Measurements from ENCODE around the gene RASL11B. TPM values are rescaled to one million over a fixed set of nuclear protein-coding genes. Genes with fewer than 3 reads are reported as not detected.
A peak's percentile ranks its signal among the peaks of the same experiment; 100 is the strongest.

The RASL11B gene
- total RNA-seq, 2 experiments from 2014 or later: 0.14 to 0.32 TPM

DNA sequence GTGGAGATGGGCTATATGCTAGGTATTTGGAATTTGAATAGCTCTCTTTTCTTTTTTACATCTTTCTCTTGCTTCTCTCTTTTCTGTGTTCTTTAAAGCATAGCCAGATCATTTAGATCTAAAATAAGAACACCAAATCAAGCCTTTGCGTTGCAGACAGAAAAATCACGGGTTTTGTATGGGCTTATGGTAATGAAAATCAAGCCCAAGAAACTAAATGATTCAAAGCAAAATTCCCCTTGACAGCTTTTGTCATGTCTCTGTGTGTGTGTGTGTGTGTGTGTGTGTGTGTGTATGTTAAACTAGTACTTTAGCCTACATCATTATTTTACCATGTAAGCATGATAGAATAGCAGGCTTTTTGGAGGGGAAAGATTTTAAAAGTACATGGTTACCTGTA is 1.8 kb upstream of the RASL11B start:
- Mint-ChIP-seq H3K27ac (no peak overlapping the region), H3K9me3 (peaks cover 3% of the 10 kb centered on the region), H3K36me3 (peaks cover 8% of the 10 kb centered on the region), H3K27me3 (peaks cover 57% of the 10 kb centered on the region), H3K4me3 (no peak overlapping the region), H3K4me1 (peaks cover 7% of the 10 kb centered on the region)
- no peak for DNase-seq

DNA sequence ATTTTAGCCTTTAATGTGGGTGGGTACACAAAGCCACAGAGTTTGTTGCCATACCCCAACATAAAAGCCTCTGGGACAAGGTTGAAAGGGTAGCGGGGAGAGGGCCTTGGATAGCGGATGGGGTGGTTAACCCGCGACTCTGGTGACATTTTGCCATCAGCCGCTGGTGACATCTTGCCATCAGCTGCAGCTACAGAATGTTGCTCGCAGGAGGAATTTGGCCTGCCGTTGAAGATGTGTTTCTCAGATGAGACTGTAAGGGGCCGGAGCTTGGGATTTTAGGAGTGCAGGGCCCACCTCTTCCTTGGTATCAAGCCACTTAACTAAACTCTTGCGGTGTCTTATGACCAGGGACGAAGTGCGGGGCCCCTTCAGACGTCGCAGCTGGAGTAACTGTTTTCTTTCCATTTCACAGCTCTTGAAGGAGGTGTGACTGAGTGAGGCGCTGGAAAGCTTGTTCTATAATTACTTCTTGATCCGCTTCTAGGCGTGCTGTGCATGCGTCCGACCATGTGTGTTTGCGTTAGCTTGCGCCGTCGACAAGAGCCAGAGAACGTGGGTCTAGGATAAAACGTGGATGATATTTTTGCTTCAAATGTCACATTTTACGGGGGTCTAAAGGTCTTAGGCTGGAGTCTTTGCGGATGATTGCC is 820 bp upstream of the RASL11B start:
- H3K4me3 Mint-ChIP-seq: peak overlapping the region; percentile 71
- peaks cover 10% of the 10 kb centered on the region for H3K36me3 Mint-ChIP-seq
- H3K9me3 Mint-ChIP-seq: peaks cover 3% of the 10 kb centered on the region
- peaks cover 57% of the 10 kb centered on the region for H3K27me3 Mint-ChIP-seq
- peaks cover 5% of the 10 kb centered on the region for H3K4me1 Mint-ChIP-seq
- no peak for DNase-seq
- H3K27ac Mint-ChIP-seq: no peak overlapping the region

DNA sequence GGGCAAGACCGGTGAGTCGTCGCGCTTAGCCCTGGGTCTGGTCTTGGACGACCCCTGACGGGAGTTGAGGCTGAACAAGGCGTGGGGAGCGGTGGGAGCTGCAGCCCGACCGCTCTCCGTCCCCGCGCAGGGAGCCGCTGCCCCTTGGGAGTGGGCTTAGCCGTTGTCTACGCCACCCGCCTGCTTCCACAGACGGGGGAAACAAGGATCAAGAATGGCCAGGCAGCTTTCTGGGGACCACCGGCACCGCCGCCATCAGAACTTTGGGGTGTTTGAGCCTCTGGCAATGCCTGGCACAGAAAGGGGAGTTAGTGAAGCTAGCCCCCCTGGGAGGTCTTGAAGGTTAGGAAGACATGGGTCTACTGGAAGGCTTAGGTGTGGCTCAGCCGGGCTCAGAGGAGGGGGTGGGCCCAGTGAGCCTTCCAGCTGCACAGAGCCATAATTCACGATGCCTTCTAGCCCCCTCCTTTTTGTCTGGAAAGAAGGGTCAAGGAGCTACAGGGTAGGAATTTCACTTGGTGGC is 583 bp downstream of the RASL11B start:
- peaks cover 3% of the 10 kb centered on the region for H3K9me3 Mint-ChIP-seq
- peaks cover 10% of the 10 kb centered on the region for H3K36me3 Mint-ChIP-seq
- H3K27ac Mint-ChIP-seq: no peak overlapping the region
- H3K4me1 Mint-ChIP-seq: peaks cover 5% of the 10 kb centered on the region
- H3K27me3 Mint-ChIP-seq: peaks cover 55% of the 10 kb centered on the region
- H3K4me3 Mint-ChIP-seq: peak overlapping the region; percentile 66
- DNase-seq: no peak

DNA sequence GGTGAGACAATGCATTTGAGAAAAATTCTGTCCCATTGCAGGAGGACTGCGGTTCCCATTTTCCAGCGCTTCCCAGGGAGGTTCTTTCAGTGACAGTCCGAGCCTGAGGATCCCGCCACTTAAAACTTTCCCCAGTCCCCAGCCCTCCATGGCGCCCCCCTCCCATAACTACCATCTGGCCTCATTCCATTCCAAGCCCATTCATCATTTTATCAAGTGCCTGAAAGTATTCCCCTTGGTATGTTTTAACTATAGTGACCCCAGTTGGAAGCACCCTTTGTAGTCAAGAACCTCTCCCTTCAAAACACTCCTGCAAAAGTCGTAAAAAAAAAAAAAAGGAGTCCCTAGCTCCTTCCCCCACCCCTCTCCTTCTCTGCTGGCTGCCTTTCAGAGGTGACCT is 1.2 kb downstream of the RASL11B start:
- DNase-seq: no peak
- Mint-ChIP-seq H3K9me3 (no peaks in the 10 kb centered on the region), H3K36me3 (peaks cover 10% of the 10 kb centered on the region), H3K27ac (no peak overlapping the region), H3K4me1 (peaks cover 5% of the 10 kb centered on the region), H3K4me3 (no peak overlapping the region), H3K27me3 (peaks cover 48% of the 10 kb centered on the region)

DNA sequence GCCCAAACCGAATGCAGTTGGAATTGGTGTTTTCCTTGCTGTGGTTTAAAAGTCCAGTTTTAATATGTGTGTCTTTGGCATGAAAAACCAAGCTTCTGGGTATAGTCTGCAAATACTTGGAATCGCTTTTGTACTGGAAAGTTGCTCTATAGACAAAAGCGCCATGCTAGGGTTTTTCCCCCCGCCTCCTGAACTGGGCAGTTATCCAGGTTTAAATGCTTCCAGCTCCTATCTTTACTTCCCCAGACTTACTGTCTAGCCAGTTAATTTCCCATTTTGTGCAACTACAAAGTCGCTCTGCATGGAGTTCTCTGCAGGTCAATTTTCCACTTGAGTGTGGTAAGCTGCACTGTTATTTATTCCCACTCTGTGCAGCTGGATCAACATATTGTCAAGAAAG is 2.7 kb downstream of the RASL11B start:
- no peak for DNase-seq
- peaks cover 39% of the 10 kb centered on the region for H3K27me3 Mint-ChIP-seq
- peaks cover 10% of the 10 kb centered on the region for H3K36me3 Mint-ChIP-seq
- no peak overlapping the region for H3K27ac Mint-ChIP-seq
- no peak overlapping the region for H3K4me3 Mint-ChIP-seq
- H3K4me1 Mint-ChIP-seq: peaks cover 5% of the 10 kb centered on the region
- no peaks in the 10 kb centered on the region for H3K9me3 Mint-ChIP-seq

DNA sequence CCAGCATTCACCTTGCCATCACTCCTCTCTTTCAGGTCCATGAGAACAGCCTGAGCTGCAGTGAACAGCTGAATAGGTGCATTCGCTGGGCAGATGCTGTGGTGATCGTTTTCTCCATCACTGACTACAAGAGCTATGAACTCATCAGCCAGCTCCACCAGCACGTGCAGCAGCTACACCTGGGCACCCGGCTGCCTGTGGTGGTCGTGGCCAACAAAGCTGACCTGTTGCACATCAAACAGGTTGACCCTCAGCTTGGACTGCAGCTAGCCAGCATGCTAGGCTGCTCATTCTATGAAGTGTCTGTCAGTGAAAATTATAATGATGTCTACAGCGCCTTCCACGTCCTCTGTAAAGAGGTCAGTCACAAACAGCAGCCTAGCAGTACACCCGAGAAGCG is 3.2 kb downstream of the RASL11B start:
- Mint-ChIP-seq H3K9me3 (no peaks in the 10 kb centered on the region), H3K36me3 (peaks cover 10% of the 10 kb centered on the region), H3K4me1 (peaks cover 5% of the 10 kb centered on the region), H3K4me3 (no peak overlapping the region), H3K27me3 (peaks cover 34% of the 10 kb centered on the region), H3K27ac (no peak overlapping the region)
- DNase-seq: no peak

DNA sequence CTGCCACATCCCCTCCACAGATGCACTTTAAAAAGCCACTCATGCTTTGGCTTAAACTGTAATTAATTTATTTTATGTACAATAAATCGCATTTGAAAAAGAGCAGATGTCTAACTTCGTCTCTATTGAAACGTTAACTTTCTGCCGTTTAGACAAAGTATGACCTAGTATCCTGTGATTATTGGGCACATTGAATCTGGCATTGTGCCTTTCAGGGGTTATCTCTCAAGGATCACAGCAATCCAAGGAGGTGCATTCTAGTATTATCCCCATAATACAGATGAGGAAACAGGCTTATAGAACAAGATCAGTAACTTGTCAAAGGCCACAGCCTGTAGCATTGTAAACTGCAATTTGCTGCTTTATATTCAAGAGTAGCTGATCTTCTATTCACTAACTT is 4.6 kb downstream of the RASL11B start:
- H3K27me3 Mint-ChIP-seq: peaks cover 19% of the 10 kb centered on the region
- no peak overlapping the region for H3K27ac Mint-ChIP-seq
- H3K4me1 Mint-ChIP-seq: no peaks in the 10 kb centered on the region
- no peaks in the 10 kb centered on the region for H3K9me3 Mint-ChIP-seq
- DNase-seq: no peak
- peaks cover 9% of the 10 kb centered on the region for H3K36me3 Mint-ChIP-seq
- no peak overlapping the region for H3K4me3 Mint-ChIP-seq

DNA sequence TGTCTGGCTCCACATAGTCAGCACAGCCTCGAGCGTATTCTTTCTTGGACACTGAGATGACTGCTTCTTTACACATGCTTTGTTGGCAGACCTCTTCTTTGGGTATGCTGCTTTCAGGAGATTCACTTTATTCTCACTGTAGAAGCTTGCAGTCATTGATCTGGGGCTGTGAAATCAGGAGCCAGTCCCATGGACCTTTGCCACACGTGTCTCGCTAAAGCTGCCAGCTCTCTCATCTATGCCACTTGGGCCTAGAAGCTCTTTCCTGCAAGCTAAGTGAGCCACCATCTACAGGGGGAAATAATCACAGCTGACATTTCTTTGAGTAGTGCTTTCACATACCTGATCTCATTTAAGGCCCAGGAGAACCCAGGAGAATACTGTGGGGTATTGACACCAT is 5.0 kb downstream of the RASL11B start:
- Mint-ChIP-seq H3K4me3 (no peak overlapping the region), H3K36me3 (peaks cover 10% of the 10 kb centered on the region), H3K4me1 (no peaks in the 10 kb centered on the region), H3K9me3 (no peaks in the 10 kb centered on the region), H3K27me3 (peaks cover 19% of the 10 kb centered on the region), H3K27ac (no peak overlapping the region)
- no peak for DNase-seq

DNA sequence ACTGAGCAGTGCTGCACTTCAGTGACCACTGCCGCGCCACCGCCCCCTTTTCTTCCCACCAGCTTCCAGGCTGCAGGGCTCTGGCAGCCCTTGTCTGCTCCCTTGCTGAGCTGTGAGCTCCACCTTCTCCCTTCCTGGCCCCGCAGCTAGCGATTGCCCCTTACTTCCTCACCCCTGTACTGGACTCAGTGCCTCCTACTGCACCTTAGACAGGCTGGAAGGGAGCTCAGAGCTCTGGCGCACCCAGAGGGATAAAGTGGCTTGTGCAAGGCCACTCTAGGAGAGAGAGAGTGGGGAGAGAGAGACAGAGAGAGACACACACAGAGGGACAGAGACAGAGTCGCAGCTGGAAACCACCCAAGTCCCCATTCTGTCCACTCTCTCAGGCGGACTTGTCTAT is 6.0 kb downstream of the RASL11B start:
- peaks cover 14% of the 10 kb centered on the region for H3K27me3 Mint-ChIP-seq
- no peaks in the 10 kb centered on the region for H3K9me3 Mint-ChIP-seq
- H3K4me1 Mint-ChIP-seq: no peaks in the 10 kb centered on the region
- no peak overlapping the region for H3K27ac Mint-ChIP-seq
- no peak for DNase-seq
- peaks cover 15% of the 10 kb centered on the region for H3K36me3 Mint-ChIP-seq
- no peak overlapping the region for H3K4me3 Mint-ChIP-seq

DNA sequence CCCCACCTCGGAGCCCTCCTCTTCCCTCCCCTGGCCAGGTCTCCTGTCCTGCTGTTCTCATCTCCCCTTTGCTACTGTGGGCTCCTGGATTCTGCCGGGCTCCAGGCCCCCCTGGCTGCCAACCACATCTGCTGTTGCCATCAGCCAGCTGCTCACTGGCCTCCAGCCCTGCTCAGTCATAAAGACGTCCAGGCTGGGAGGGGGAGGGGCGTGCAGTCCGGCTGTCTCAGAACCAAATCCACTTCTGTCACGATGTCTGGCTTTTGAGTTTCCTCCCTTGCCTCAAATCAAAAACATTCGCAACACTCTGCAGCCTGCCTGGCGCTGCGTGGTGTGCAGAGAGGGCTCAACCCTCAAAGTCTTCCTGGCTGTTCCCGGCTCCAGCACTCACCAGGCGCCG is 7.1 kb downstream of the RASL11B start:
- Mint-ChIP-seq H3K4me1 (no peaks in the 10 kb centered on the region), H3K9me3 (no peaks in the 10 kb centered on the region), H3K27me3 (peaks cover 5% of the 10 kb centered on the region), H3K4me3 (no peak overlapping the region), H3K36me3 (peaks cover 20% of the 10 kb centered on the region), H3K27ac (no peak overlapping the region)
- no peak for DNase-seq

DNA sequence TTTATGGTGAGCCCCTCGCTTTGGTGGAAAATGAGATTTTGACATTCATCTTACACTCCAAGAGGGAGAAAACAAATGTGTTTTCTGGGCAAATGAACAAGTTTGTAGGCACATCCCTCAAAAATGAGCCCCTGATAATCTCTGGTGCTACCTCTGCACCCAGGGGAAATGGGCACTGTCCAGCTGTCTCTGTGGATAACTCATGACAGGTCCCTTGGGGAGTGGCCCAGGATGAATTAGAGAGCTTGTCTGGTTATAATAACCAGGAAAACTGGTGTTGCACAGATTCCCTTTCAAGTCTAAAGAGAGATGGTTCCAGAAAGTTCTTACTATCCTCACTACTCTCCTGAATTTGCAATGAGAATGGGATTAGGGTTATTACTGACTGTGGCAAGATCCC is 7.5 kb downstream of the RASL11B start:
- no peak for DNase-seq
- H3K36me3 Mint-ChIP-seq: peaks cover 20% of the 10 kb centered on the region
- no peak overlapping the region for H3K4me3 Mint-ChIP-seq
- no peaks in the 10 kb centered on the region for H3K4me1 Mint-ChIP-seq
- H3K27ac Mint-ChIP-seq: no peak overlapping the region
- peaks cover under 1% of the 10 kb centered on the region for H3K27me3 Mint-ChIP-seq
- H3K9me3 Mint-ChIP-seq: no peaks in the 10 kb centered on the region

DNA sequence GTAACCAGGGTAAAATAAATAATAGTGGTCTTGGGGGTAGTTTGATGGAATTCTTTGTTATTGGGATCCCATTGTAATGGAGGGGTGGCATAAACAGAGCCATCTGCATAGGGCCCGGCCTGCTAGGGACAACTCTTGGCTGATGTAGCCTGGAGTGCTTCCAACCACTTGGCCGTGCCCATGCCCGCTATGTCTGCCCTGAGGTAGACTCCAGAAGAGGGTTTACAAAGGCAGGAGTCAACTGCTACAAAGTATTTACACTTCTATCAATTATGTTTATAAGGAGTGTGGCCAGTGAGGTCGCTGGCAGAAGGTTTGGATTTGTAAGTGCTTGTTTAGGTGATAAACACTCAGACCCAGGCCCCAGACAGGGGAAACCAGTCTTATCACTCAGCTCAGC is 8.1 kb downstream of the RASL11B start:
- peaks cover 20% of the 10 kb centered on the region for H3K36me3 Mint-ChIP-seq
- H3K27me3 Mint-ChIP-seq: no peaks in the 10 kb centered on the region
- H3K4me3 Mint-ChIP-seq: no peak overlapping the region
- H3K4me1 Mint-ChIP-seq: no peaks in the 10 kb centered on the region
- DNase-seq: no peak
- H3K9me3 Mint-ChIP-seq: no peaks in the 10 kb centered on the region
- no peak overlapping the region for H3K27ac Mint-ChIP-seq

DNA sequence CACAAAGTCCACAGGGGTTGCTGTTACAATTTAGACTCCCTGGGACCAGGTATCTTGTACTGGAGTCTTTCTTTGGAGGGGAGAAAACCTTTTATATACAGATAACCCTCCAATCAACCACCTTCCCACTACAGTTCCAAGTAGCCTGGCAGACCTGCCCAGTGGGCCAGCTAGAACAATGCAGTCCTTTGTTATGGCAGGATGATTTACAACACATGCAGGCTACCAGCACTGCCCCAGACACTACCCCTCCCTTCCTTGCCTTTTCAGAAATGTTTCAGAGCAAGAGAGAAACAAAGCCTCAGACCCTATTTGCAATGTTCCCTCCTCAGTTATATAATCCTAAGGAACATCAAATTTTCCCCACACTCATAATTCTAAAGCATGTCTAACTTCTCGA is 11.1 kb downstream of the RASL11B start:
- Mint-ChIP-seq H3K27ac (no peak overlapping the region), H3K9me3 (no peaks in the 10 kb centered on the region), H3K36me3 (peaks cover 23% of the 10 kb centered on the region), H3K4me3 (no peak overlapping the region), H3K4me1 (peaks cover 2% of the 10 kb centered on the region), H3K27me3 (no peaks in the 10 kb centered on the region)
- DNase-seq: no peak

DNA sequence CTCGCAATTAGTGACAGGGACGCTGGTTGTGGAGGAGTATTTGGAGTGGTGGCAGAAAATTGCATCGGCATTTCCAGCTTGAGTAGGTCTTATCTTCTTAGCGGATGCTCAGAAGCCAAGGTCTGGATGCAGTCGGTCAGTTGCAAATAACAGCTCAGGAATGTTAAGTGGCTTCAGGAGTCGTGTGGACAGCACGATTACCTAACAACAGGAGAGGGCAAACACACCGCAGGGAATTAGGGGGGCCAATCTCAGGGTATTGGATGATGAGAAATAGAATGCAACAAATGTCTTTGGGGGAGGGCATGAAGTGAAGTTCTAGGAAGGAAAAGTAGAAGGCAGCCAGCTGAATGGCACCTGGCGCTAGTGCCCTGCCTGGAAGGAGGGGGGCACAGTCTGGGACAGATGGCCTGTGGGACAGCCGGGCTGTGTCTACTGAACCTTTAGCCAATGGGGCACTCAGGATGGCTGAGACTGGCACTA is 11.8 kb downstream of the RASL11B start:
- no peak overlapping the region for H3K27ac Mint-ChIP-seq
- H3K36me3 Mint-ChIP-seq: peaks cover 23% of the 10 kb centered on the region
- no peaks in the 10 kb centered on the region for H3K27me3 Mint-ChIP-seq
- H3K4me3 Mint-ChIP-seq: no peak overlapping the region
- DNase-seq: no peak
- peaks cover 2% of the 10 kb centered on the region for H3K4me1 Mint-ChIP-seq
- no peaks in the 10 kb centered on the region for H3K9me3 Mint-ChIP-seq

DNA sequence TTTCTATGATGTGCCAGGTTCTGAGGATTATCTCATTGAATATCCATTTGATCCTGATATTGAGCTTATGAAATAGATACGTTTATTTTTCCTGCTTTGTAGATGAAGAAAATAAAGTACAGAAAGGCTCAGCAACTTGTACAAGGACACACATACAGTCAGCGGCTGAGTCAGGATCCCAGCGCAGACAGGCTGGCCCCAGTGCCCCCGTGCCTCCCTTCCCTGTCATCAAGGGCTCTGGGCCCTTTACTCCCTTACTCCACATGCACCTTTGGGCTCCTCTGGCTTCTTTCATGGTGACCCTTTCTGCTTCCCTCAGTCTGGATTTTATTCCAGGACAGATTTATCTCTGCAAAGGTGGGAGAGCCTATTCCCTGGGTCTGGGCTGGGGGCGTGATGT is 12.8 kb downstream of the RASL11B start:
- Mint-ChIP-seq H3K27me3 (no peaks in the 10 kb centered on the region), H3K27ac (no peak overlapping the region), H3K4me3 (no peak overlapping the region), H3K9me3 (no peaks in the 10 kb centered on the region), H3K36me3 (peaks cover 23% of the 10 kb centered on the region), H3K4me1 (peaks cover 2% of the 10 kb centered on the region)
- no peak for DNase-seq

DNA sequence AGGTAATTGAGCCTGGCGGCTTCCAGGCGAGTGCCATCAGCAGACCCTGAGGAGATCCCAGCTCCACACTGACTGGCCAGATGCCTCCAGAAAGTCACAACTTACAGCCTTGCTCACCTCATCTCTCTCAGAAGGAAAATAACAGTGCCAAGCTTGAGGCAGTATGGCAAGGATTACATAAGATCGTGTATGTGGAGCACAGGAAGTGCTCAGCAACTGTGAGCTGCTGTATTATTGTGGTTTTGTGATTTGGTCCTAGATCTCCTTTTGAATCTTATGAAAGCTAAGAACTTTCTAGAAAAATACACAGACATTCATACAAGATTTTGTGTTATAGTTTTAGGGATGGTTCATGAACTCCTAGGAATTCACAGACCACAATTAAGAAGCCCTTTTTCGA is 14.0 kb downstream of the RASL11B start:
- no peak overlapping the region for H3K27ac Mint-ChIP-seq
- H3K9me3 Mint-ChIP-seq: no peaks in the 10 kb centered on the region
- no peak overlapping the region for H3K4me3 Mint-ChIP-seq
- peaks cover 22% of the 10 kb centered on the region for H3K36me3 Mint-ChIP-seq
- H3K27me3 Mint-ChIP-seq: no peaks in the 10 kb centered on the region
- no peak for DNase-seq
- H3K4me1 Mint-ChIP-seq: peaks cover 2% of the 10 kb centered on the region
